ENCODE results near the gene SLC17A2. TPM values are rescaled to one million over a fixed set of nuclear protein-coding genes. Genes with fewer than 3 reads are reported as not detected.

Gene SLC17A2
- total RNA-seq, 6 experiments from 2014 or later, result 23.3 to 40.7 (median 33.4) TPM

- ATAC-seq (no peak), DNase-seq (no peak)
- Histone ChIP-seq H3K36me3 (peaks cover 0 to 29% (median 10%) of the 10 kb centered on the region in 4 donors), H3K27me3 (no peaks in the 10 kb centered on the region), H3K9me3 (no peaks in the 10 kb centered on the region), H3K4me3 (no peak overlapping the region), H3K4me1 (peaks cover 0 to 37% (median 10%) of the 10 kb centered on the region in 4 donors), H3K27ac (peak overlapping the region in 1 of 3 donors; percentile 46)
- TF ChIP-seq POLR2A (IDR thresholded peaks at IDR 0.05), result no peak
- no peak for TF ChIP-seq CTCF (IDR thresholded peaks at IDR 0.05)
- intact Hi-C loops (cut with DNase I), result no loop called here
- 39% methylated on average over 4 of the region's 4 CpGs for WGBS (ENCODE audit: insufficient coverage, low coverage, low lambda C conversion rate, missing lambda C conversion rate)
Observed at GRCh38 chr6:25911351-25911750, 19.1 kb downstream of the SLC17A2 start.

- peak overlapping the region; percentile 35 to 61 (median 59) for H3K27ac ChIP-seq
- TF ChIP-seq POLR2A (IDR thresholded peaks at IDR 0.05), result no peak
- TF ChIP-seq CTCF (IDR thresholded peaks at IDR 0.05), result no peak
- intact Hi-C loops (cut with DNase I), result no loop called here
Observed at GRCh38 chr6:25907475-25908014, 22.9 kb downstream of the SLC17A2 start.

GRCh38 chr6:25903467-25904099 lies 26.9 kb downstream of the SLC17A2 start:
- Histone ChIP-seq H3K27ac (peak overlapping the region; percentile 2 to 62 (median 48)), H3K36me3 (no peaks in the 10 kb centered on the region), H3K9me3 (no peaks in the 10 kb centered on the region), H3K4me1 (peaks cover 0 to 65% (median 28%) of the 10 kb centered on the region in 4 donors), H3K4me3 (no peak overlapping the region), H3K27me3 (no peaks in the 10 kb centered on the region)
- TF ChIP-seq CTCF (IDR thresholded peaks at IDR 0.05) (no peak), POLR2A (IDR thresholded peaks at IDR 0.05) (no peak)
- intact Hi-C loops (cut with DNase I), result no loop called here
- 29% methylated on average over 4 of the region's 4 CpGs for WGBS (ENCODE audit: insufficient coverage, low coverage, low lambda C conversion rate, missing lambda C conversion rate)
- peak; percentile 36 to 71 (median 58) for ATAC-seq
- DNase-seq, result peak in 1 of 3 donors; percentile 51

More at GRCh38 chr6:25907475-25908014, 22.9 kb downstream of the SLC17A2 start:
- H3K27me3 ChIP-seq, result no peaks in the 10 kb centered on the region
- ATAC-seq (peak; percentile 67 to 88 (median 83)), DNase-seq (no peak)
- 33% methylated on average over 1 of the region's 1 CpG for WGBS (ENCODE audit: insufficient coverage, low coverage, low lambda C conversion rate, missing lambda C conversion rate)
- H3K36me3 ChIP-seq, result peaks cover 0 to 5% (median 3%) of the 10 kb centered on the region in 4 donors
- H3K4me3 ChIP-seq, result no peak overlapping the region
- peaks cover 0 to 50% (median 19%) of the 10 kb centered on the region in 4 donors for H3K4me1 ChIP-seq
- no peaks in the 10 kb centered on the region for H3K9me3 ChIP-seq

GRCh38 chr6:25902071-25902470 lies 28.4 kb downstream of the SLC17A2 start:
- Histone ChIP-seq H3K27me3 (no peaks in the 10 kb centered on the region), H3K4me3 (no peak overlapping the region), H3K36me3 (no peaks in the 10 kb centered on the region), H3K4me1 (peaks cover 0 to 56% (median 24%) of the 10 kb centered on the region in 4 donors), H3K27ac (no peak overlapping the region), H3K9me3 (no peaks in the 10 kb centered on the region)
- no peak for DNase-seq
- TF ChIP-seq POLR2A (IDR thresholded peaks at IDR 0.05), result no peak
- no peak for TF ChIP-seq CTCF (IDR thresholded peaks at IDR 0.05)
- intact Hi-C loops (cut with DNase I), result no loop called here
- WGBS (ENCODE audit: insufficient coverage, low coverage, low lambda C conversion rate, missing lambda C conversion rate), result 100% methylated on average over 1 of the region's 1 CpG
- ATAC-seq, result no peak
